ENCODE measurements around the gene FAU. TPM values are rescaled to one million over a fixed set of nuclear protein-coding genes. Genes with fewer than 3 reads are reported as not detected.

Gene FAU
- total and polyA plus RNA-seq, 4 experiments from 2014 or later: 913 to 1,690 (median 1,294) TPM

- DNase-seq: no peak
- Histone ChIP-seq H3K36me3 (ENCODE audit: insufficient read depth, low read length) (peaks cover 16% of the 10 kb centered on the region), H3K27ac (ENCODE audit: low read depth, low read length) (peak overlapping the region; percentile 59), H3K4me3 (ENCODE audit: low read length in 2 of 2) (peak overlapping the region; percentile 17 to 66), H3K9me3 (ENCODE audit: control insufficient read depth in 1 of 2, low read length in 2 of 2) (no peaks in the 10 kb centered on the region), H3K4me1 (ENCODE audit: insufficient read depth, low read length) (peaks cover 46% of the 10 kb centered on the region), H3K27me3 (ENCODE audit: insufficient read depth, low read length) (no peaks in the 10 kb centered on the region)
- peaks cover 16 to 61% (median 43%) of the 10 kb centered on the region in 4 donors for H3K4me1 Mint-ChIP-seq
- peak overlapping the region; percentile 64 to 88 (median 87) for H3K4me3 Mint-ChIP-seq
- ChIA-PET POLR2A (ENCODE audit: partially characterized antibody) (interaction anchor here (1.0 to 15.5 kb wide), 9 partner anchors 8 to 391 kb away, joined by 3 to 320 read pairs (median 4); partner anchors contain the start of genes FAU, MRPL49, PPP2R5B and SF1), CTCF (ENCODE audit: partially characterized antibody) (interaction anchor here (0.8 to 6.8 kb wide), 9 partner anchors 7 to 202 kb away, joined by 3 to 70 read pairs (median 5); partner anchors contain the start of genes ARL2, CDC42EP2, FAU and MRPL49)
- intact Hi-C loops (cut with micrococcal nuclease): loop anchor here (2.0 to 10.0 kb wide), 4 partner anchors 189 to 401 kb away; partner anchors contain the start of genes DPF2, PPP2R5B and RASGRP2
- H3K36me3 Mint-ChIP-seq: peaks cover 8 to 21% of the 10 kb centered on the region in 2 donors
- H3K27me3 Mint-ChIP-seq: no peaks in the 10 kb centered on the region
- peak overlapping the region; percentile 60 to 95 (median 76) for H3K27ac Mint-ChIP-seq
- peaks cover 0 to 1% (median 0%) of the 10 kb centered on the region in 8 donors for H3K9me3 Mint-ChIP-seq
These were observed 8.6 kb downstream of the FAU start for GRCh38 chr11:65113361-65113756.

GRCh38 chr11:65112546-65113360, 9.2 kb downstream of the FAU start:
- Mint-ChIP-seq H3K4me3 (peak overlapping the region; percentile 64 to 88 (median 87)), H3K27ac (peak overlapping the region; percentile 60 to 95 (median 76)), H3K9me3 (peaks cover 0 to 1% (median 0%) of the 10 kb centered on the region in 8 donors), H3K36me3 (peaks cover 4 to 18% of the 10 kb centered on the region in 2 donors), H3K4me1 (peaks cover 14 to 58% (median 40%) of the 10 kb centered on the region in 4 donors), H3K27me3 (no peaks in the 10 kb centered on the region)
- peak overlapping the region; percentile 59 for H3K27ac ChIP-seq (ENCODE audit: low read depth, low read length)
- H3K4me3 ChIP-seq (ENCODE audit: low read length in 2 of 2): peak overlapping the region; percentile 36 to 66
- DNase-seq: peak; percentile 74 to 81 (median 78)
- H3K4me1 ChIP-seq (ENCODE audit: insufficient read depth, low read length): peaks cover 46% of the 10 kb centered on the region
- ChIA-PET POLR2A (ENCODE audit: partially characterized antibody) (interaction anchor here (0.7 to 15.5 kb wide), 22 partner anchors 8 to 392 kb away, joined by 3 to 320 read pairs (median 4); partner anchors contain the start of genes ATG2A, CAPN1, CDC42BPG and FAU), CTCF (ENCODE audit: partially characterized antibody) (interaction anchor here (0.8 to 6.8 kb wide), 13 partner anchors 8 to 203 kb away, joined by 3 to 70 read pairs (median 5); partner anchors contain the start of genes ARL2, CAPN1, CDC42EP2 and FAU)
- no peaks in the 10 kb centered on the region for H3K27me3 ChIP-seq (ENCODE audit: insufficient read depth, low read length)
- peaks cover 16% of the 10 kb centered on the region for H3K36me3 ChIP-seq (ENCODE audit: insufficient read depth, low read length)
- intact Hi-C loops (cut with micrococcal nuclease): loop anchor here (2.0 to 10.0 kb wide), 4 partner anchors 188 to 402 kb away; partner anchors contain the start of genes DPF2, PPP2R5B and RASGRP2
- no peaks in the 10 kb centered on the region for H3K9me3 ChIP-seq (ENCODE audit: control insufficient read depth in 1 of 2, low read length in 2 of 2)

DNA sequence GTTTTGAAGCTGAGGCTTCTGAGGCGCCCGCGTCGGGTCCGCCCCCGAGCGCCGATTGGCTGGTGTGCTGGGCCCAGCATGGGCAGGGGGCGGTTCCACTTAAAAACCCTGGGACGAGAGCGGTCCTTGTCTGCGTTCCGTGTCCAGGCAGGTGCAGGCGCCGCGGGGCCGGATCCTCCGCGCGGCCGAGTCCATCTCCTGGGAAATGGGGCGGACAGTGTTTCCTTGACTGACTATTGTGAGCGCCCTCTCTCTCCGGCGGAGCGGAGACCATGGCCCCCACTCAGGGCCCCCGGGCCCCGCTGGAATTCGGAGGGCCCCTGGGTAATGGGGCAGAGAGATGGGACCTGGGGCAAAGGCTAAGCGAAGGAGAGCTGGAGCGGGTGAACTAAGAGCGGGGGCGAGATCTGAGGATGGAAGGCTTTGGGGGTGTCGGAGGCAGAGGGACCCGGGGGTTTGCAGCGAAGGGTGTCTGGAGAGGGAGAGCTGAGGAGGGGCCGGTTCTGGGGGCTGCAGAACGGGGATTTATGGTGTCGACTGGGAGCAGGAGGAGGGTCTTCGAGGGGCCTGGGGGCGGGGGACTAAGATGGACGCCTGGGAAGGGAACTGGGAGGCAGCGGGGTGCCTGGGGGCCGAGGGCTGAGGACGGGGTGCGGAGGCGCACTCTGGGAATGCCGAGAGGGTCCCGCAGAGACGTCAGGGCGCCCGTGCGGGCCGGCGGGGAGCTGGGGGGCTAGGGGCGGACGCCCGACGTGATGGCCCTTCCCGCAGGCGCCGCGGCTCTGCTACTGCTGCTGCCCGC, 10.0 kb downstream of the FAU start, which contains the start of gene TM7SF2:
Gene TM7SF2, plus strand, starts transcription at position 129 of the 802 bp plus-strand sequence. Its CDS starts 144 bp downstream, at position 273.
- CTCF ChIA-PET (ENCODE audit: partially characterized antibody): interaction anchor here (0.6 to 6.8 kb wide), 16 partner anchors 8 to 204 kb away, joined by 3 to 70 read pairs (median 5); partner anchors contain the start of genes ARL2, CAPN1, FAU and MRPL49
- peak within 1 kb of the TSS; percentile 59 for H3K27ac ChIP-seq (ENCODE audit: low read depth, low read length)
- Mint-ChIP-seq H3K4me3 (peak within 1 kb of the TSS; percentile 88 to 96 (median 88)), H3K36me3 (peaks cover 3 to 15% of the 10 kb centered on the region in 2 donors), H3K9me3 (peaks cover 0 to 1% (median 0%) of the 10 kb centered on the region in 8 donors), H3K4me1 (peaks cover 14 to 52% (median 39%) of the 10 kb centered on the region in 4 donors), H3K27ac (peak within 1 kb of the TSS; percentile 90 to 96 (median 91)), H3K27me3 (no peaks in the 10 kb centered on the region)
- no peaks in the 10 kb centered on the region for H3K9me3 ChIP-seq (ENCODE audit: control insufficient read depth in 1 of 2, low read length in 2 of 2)
- intact Hi-C loops (cut with micrococcal nuclease): loop anchor here (2.0 to 10.0 kb wide), 6 partner anchors 71 to 403 kb away; partner anchors contain the start of genes CDC42EP2, DPF2, PPP2R5B and RASGRP2
- H3K4me1 ChIP-seq (ENCODE audit: insufficient read depth, low read length): peaks cover 46% of the 10 kb centered on the region
- peak; percentile 91 to 96 (median 93) for DNase-seq
- H3K36me3 ChIP-seq (ENCODE audit: insufficient read depth, low read length): peaks cover 16% of the 10 kb centered on the region
- H3K27me3 ChIP-seq (ENCODE audit: insufficient read depth, low read length): no peaks in the 10 kb centered on the region
- peak within 1 kb of the TSS; percentile 36 to 66 for H3K4me3 ChIP-seq (ENCODE audit: low read length in 2 of 2)
- POLR2A ChIA-PET (ENCODE audit: partially characterized antibody): interaction anchor here (0.6 to 15.5 kb wide), 30 partner anchors 9 to 452 kb away, joined by 3 to 320 read pairs (median 4); partner anchors contain the start of genes ATG2A, CAPN1, CDC42BPG and CDC42EP2

- no peaks in the 10 kb centered on the region for H3K9me3 ChIP-seq (ENCODE audit: control insufficient read depth in 1 of 2, low read length in 2 of 2)
- Mint-ChIP-seq H3K27ac (peak overlapping the region; percentile 77 to 96 (median 91)), H3K9me3 (peaks cover 0 to 1% (median 0%) of the 10 kb centered on the region in 8 donors), H3K4me1 (peaks cover 16 to 46% (median 35%) of the 10 kb centered on the region in 4 donors), H3K36me3 (peaks cover 9 to 20% of the 10 kb centered on the region in 2 donors), H3K27me3 (no peaks in the 10 kb centered on the region), H3K4me3 (peak overlapping the region; percentile 88 to 96 (median 88))
- peak overlapping the region; percentile 50 for H3K27ac ChIP-seq (ENCODE audit: low read depth, low read length)
- peak overlapping the region in 1 of 2 donors; percentile 66 for H3K4me3 ChIP-seq (ENCODE audit: low read length in 2 of 2)
- no peaks in the 10 kb centered on the region for H3K27me3 ChIP-seq (ENCODE audit: insufficient read depth, low read length)
- peak in 1 of 5 donors; percentile 17 for DNase-seq
- H3K4me1 ChIP-seq (ENCODE audit: insufficient read depth, low read length): peaks cover 39% of the 10 kb centered on the region
- ChIA-PET POLR2A (ENCODE audit: partially characterized antibody) (interaction anchor here (0.6 to 15.5 kb wide), 30 partner anchors 10 to 452 kb away, joined by 3 to 320 read pairs (median 4); partner anchors contain the start of genes ARL2, ATG2A, CAPN1 and CDC42BPG), CTCF (ENCODE audit: partially characterized antibody) (interaction anchor here (0.6 to 6.8 kb wide), 25 partner anchors 8 to 263 kb away, joined by 3 to 70 read pairs (median 5); partner anchors contain the start of genes ARL2, CAPN1, FAU and MRPL49)
- H3K36me3 ChIP-seq (ENCODE audit: insufficient read depth, low read length): peaks cover 16% of the 10 kb centered on the region
- intact Hi-C loops (cut with micrococcal nuclease): loop anchor here (2.0 to 10.0 kb wide), 5 partner anchors 70 to 404 kb away; partner anchors contain the start of genes CDC42EP2, DPF2, RASGRP2 and SAC3D1
These were observed 10.7 kb downstream of the FAU start for GRCh38 chr11:65111159-65111743.

DNA sequence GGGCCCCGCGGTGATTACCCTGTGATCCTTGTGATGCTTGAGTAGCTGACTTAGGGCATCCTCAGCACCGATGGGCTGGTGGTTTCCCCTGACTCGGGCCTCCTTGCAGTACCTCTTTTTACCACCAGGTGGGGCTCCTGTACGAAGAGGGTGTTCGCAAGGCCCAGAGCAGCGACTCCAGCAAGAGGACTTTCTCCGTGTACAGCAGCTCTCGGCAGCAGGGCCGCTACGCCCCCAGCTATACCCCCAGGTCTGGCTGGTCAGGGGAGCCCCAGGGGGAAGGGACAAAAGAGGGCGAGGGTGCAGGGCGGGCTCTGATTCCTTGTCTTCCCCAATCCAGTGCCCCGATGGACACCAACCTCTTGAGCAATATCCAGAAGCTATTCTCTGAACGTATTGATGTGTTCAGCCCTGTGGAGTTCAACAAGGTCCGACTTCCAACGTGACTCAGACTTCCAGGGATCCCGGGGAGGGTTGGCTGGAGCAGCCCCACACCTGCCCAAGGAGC, 11.5 kb downstream of the FAU start:
- peaks cover 31% of the 10 kb centered on the region for H3K4me1 ChIP-seq (ENCODE audit: insufficient read depth, low read length)
- peak overlapping the region; percentile 35 to 78 (median 53) for H3K4me3 Mint-ChIP-seq
- POLR2A ChIA-PET (ENCODE audit: partially characterized antibody): interaction anchor here (1.1 to 15.5 kb wide), 16 partner anchors 11 to 366 kb away, joined by 3 to 320 read pairs (median 4); partner anchors contain the start of genes ARL2, CAPN1, CDC42EP2 and FAU

More for the DNA sequence above, 11.5 kb downstream of the FAU start:
- peak; percentile 88 to 94 (median 92) for DNase-seq
- H3K4me1 Mint-ChIP-seq: peaks cover 18 to 45% (median 33%) of the 10 kb centered on the region in 4 donors
- peaks cover 0 to 1% (median 0%) of the 10 kb centered on the region in 8 donors for H3K9me3 Mint-ChIP-seq
- Histone ChIP-seq H3K27me3 (ENCODE audit: insufficient read depth, low read length) (no peaks in the 10 kb centered on the region), H3K27ac (ENCODE audit: low read depth, low read length) (peak overlapping the region; percentile 50), H3K9me3 (ENCODE audit: control insufficient read depth in 1 of 2, low read length in 2 of 2) (no peaks in the 10 kb centered on the region), H3K36me3 (ENCODE audit: insufficient read depth, low read length) (peaks cover 16% of the 10 kb centered on the region), H3K4me3 (ENCODE audit: low read length in 2 of 2) (no peak overlapping the region)
- no peaks in the 10 kb centered on the region for H3K27me3 Mint-ChIP-seq
- peaks cover 14 to 27% of the 10 kb centered on the region in 2 donors for H3K36me3 Mint-ChIP-seq
- H3K27ac Mint-ChIP-seq: peak overlapping the region; percentile 77 to 95 (median 91)
- intact Hi-C loops (cut with micrococcal nuclease): loop anchor here (1.0 to 10.0 kb wide), 7 partner anchors 14 to 404 kb away; partner anchors contain the start of genes CAPN1, CDC42EP2, DPF2 and RASGRP2
- CTCF ChIA-PET (ENCODE audit: partially characterized antibody): interaction anchor here (0.9 to 6.8 kb wide), 23 partner anchors 8 to 1186 kb away, joined by 3 to 70 read pairs (median 5); partner anchors contain the start of genes ARL2, CAPN1, FAU and MRPL49

All from CD4-positive, alpha-beta memory T cell (primary cell).